HepG2 (cell line): ENCODE measurements around the gene PPP1R9B. TPM values are rescaled to one million over a fixed set of nuclear protein-coding genes. Genes with fewer than 3 reads are reported as not detected.

Experiments used
- CBX1 ChIP-seq: IDR thresholded peaks from one replicate; pipeline ENCODE4 v1.6.1; 2016; ENCODE audit warnings: antibody characterized with exemption, low read depth
- FOXK2 ChIP-seq: fragments of 450-650 bp; IDR thresholded peaks from 2 replicates; pipeline ENCODE4 v1.6.1; 2016
- PHF8 ChIP-seq: sonication (generic); formaldehyde crosslinking; IDR thresholded peaks from 2 replicates; pipeline ENCODE4 v1.5.0; 2020; ENCODE audit warnings: missing genetic modification reagents
- PITX1 ChIP-seq: sonication (generic); formaldehyde crosslinking; IDR thresholded peaks from 2 replicates; pipeline ENCODE4 v1.5.1; 2020; ENCODE audit warnings: mild to moderate bottlenecking, missing genetic modification reagents
- SP5 ChIP-seq: IDR thresholded peaks from 2 replicates; pipeline ENCODE4 v1.6.1; 2016; ENCODE audit warnings: low read depth, borderline replicate concordance
- ZBTB2 ChIP-seq: sonication (generic); formaldehyde crosslinking; IDR thresholded peaks from 2 replicates; pipeline ENCODE4 v1.8.0; 2022; ENCODE audit warnings: low read depth, missing genetic modification reagents
- ZBTB42 ChIP-seq: sonication (generic); formaldehyde crosslinking; IDR thresholded peaks from 2 replicates; pipeline ENCODE4 v1.5.0; 2020; ENCODE audit warnings: mild to moderate bottlenecking, missing genetic modification reagents
- ZNF317 ChIP-seq: sonication (generic); formaldehyde crosslinking; IDR thresholded peaks from 2 replicates; pipeline ENCODE4 v1.5.0; 2020; ENCODE audit warnings: mild to moderate bottlenecking, missing genetic modification reagents
- ZNF547 ChIP-seq: sonication (generic); formaldehyde crosslinking; IDR thresholded peaks from 2 replicates; pipeline ENCODE4 v1.5.1; 2020; ENCODE audit warnings: mild to moderate bottlenecking, missing genetic modification reagents
- ZNF550 ChIP-seq: sonication (generic); formaldehyde crosslinking; IDR thresholded peaks from 2 replicates; pipeline ENCODE4 v1.4.0; 2020; ENCODE audit warnings: mild to moderate bottlenecking, missing genetic modification reagents, borderline replicate concordance
- ZNF746 ChIP-seq: sonication (generic); formaldehyde crosslinking; IDR thresholded peaks from 2 replicates; pipeline ENCODE4 v1.8.0; 2022; ENCODE audit warnings: mild to moderate bottlenecking, missing genetic modification reagents
- polyA plus RNA-seq, 8 experiments: library from polyadenylated mRNA; depleted of rRNA in 3 of 8; stranded (reverse) in 7 of 8; unstranded in 1 of 8; fragments of >200 nt; fragmentation: Illumina TruSeq in 4 of 8; extraction: Trizol in 4 of 8; gene quantifications; 2 replicates each; pipeline versions ENCODE4 v1.2.1 to v1.2.3, GENCODE V29; 2011 to 2016; ENCODE audit warnings: low read depth in 4 of 8, missing spikeins in 1 of 8, mixed read lengths in 1 of 8; ENCODE audit not compliant: insufficient read depth in 1 of 8
- total RNA-seq, 5 experiments: library from RNA; depleted of rRNA; stranded (reverse); fragments of >200 nt; fragmentation: Illumina TruSeq; extraction: Trizol; gene quantifications; 2 replicates each; pipeline ENCODE4 v1.2.3, GENCODE V29; 2016; ENCODE audit warnings: low read depth in 1 of 5
- TF ChIP-seq, protein P1 (sequence below): sonication (generic); formaldehyde crosslinking; IDR thresholded peaks from 2 replicates; pipeline ENCODE4 v1.4.0; 2020; ENCODE audit warnings: mild to moderate bottlenecking, missing genetic modification reagents
- TF ChIP-seq, protein P2 (sequence below): sonication (generic); formaldehyde crosslinking; IDR thresholded peaks from 2 replicates; pipeline ENCODE4 v1.8.0; 2022; ENCODE audit warnings: mild to moderate bottlenecking, missing genetic modification reagents; ENCODE audit not compliant: insufficient replicate concordance
- TF ChIP-seq, protein P3 (sequence below): sonication (generic); formaldehyde crosslinking; IDR thresholded peaks from 2 replicates; pipeline ENCODE4 v1.8.1; 2023; ENCODE audit warnings: mild to moderate bottlenecking, missing genetic modification reagents
- TF ChIP-seq, protein P4 (sequence below): sonication (generic); formaldehyde crosslinking; IDR thresholded peaks from 2 replicates; pipeline ENCODE4 v1.4.0; 2020; ENCODE audit warnings: missing genetic modification reagents; ENCODE audit errors: not compliant biosample characterization

PPP1R9B gene
- total and polyA plus RNA-seq, 2 of the 13 experiments (the other 11 are each of a cell fraction or from before 2014, with no cell fraction given), result 9.4 to 15.8 TPM

DNA sequence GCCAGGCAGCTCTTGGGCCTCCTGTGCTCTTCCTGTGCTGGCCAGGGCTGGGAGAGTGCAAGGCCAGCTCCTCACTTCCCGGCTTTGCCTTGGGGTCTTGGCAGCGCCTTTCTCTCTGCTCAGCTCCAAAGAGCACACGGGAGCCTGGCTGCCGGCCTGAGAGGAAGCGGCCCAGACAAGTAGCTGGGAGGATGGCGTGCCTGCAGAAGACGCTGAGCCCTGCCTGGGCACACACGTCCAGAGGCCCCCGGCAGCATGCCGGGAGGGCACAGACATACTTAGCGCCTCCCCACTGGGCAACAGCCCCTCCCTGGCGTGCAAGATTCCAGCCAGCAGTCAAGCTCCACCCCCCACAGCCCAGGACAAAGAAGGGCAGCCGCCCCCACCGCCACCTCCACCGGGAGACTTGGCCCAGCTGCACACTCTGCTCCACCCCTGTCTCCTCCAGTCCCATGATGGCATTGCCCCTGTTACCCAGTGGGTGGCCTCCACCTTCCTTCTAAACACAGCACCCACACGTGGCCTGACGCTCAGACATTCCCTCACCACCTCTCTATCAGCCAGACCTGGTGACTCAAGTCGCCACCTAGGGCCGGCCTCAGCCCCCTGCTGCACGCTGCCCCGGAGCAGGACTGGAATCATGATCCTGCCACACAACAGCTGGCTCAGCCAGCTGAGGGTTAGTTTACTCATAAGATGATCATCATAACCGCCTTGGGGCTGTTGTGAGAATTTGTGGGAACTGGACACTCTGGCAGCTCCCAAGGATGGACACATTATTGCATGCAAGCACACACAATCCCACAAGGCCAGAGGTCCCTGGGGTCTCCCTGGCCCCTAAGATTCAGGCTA, 27.7 kb upstream of the PPP1R9B start (continued):
- TF ChIP-seq, protein P1, sequence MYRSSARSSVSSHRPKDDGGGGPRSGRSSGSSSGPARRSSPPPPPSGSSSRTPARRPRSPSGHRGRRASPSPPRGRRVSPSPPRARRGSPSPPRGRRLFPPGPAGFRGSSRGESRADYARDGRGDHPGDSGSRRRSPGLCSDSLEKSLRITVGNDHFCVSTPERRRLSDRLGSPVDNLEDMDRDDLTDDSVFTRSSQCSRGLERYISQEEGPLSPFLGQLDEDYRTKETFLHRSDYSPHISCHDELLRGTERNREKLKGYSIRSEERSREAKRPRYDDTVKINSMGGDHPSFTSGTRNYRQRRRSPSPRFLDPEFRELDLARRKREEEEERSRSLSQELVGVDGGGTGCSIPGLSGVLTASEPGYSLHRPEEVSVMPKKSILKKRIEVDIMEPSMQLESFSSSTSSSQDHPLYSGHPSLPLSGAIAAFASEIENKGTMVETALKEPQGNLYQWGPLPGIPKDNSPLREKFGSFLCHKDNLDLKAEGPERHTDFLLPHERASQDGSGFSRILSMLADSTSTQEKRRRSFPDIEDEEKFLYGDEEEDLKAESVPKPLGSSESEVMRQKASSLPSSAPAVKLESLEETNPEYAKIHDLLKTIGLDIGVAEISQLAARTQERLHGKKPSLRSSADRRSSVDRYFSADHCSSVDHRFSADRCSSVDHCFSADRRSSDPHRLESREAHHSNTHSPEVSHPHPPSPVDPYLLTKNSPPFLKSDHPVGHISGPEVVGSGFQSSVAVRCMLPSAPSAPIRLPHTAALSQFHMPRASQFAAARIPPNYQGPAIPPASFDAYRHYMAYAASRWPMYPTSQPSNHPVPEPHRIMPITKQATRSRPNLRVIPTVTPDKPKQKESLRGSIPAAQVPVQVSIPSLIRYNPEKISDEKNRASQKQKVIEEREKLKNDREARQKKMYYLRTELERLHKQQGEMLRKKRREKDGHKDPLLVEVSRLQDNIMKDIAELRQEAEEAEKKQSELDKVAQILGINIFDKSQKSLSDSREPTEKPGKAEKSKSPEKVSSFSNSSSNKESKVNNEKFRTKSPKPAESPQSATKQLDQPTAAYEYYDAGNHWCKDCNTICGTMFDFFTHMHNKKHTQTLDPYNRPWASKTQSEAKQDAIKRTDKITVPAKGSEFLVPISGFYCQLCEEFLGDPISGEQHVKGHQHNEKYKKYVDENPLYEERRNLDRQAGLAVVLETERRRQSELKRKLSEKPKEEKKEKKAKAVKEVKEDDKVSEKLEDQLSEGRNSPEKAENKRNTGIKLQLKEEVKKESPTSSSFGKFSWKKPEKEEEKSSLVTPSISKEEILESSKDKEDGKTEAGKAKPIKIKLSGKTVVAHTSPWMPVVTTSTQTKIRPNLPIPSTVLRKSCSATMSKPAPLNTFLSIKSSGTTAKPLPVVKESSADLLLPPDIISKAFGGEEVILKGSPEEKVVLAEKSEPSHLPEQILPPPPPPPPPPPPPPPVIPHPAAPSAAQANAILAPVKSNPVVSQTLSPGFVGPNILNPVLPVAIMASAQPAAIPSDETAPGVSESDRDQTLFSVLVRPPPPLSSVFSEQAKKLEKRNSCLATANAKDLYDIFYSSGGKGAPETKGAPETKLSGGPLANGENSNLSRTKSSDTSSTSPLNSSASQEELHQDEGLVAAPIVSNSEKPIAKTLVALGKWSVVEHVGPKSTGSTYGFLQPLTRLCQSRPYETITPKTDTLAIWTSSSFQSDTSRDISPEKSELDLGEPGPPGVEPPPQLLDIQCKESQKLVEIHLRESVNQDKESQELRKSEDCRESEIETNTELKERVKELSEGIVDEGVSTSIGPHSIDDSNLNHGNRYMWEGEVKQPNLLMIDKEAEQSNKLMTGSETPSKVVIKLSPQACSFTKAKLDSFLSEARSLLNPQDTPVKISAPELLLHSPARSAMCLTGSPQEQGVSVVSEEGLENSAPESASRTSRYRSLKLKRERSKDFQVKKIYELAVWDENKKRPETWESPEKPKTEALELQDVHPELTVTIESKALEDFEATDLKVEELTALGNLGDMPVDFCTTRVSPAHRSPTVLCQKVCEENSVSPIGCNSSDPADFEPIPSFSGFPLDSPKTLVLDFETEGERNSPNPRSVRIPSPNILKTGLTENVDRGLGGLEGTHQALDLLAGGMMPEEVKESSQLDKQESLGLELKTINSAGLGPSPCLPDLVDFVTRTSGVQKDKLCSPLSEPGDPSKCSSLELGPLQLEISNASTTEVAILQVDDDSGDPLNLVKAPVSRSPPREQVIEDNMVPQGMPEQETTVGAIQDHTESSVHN (CRISPR knock-in tag), result 0 out of 2 replicates have a peak, but pooled peaks have one; percentile 22
- TF ChIP-seq PITX1 (peak; percentile 58; the same call in 1 of the 2 replicates), ZBTB2 (CRISPR knock-in tag) (no peak), ZBTB42 (CRISPR knock-in tag) (no peak), ZNF746 (CRISPR knock-in tag) (peak; percentile 48; the same call in 1 of the 2 replicates), ZNF550 (CRISPR knock-in tag) (no peak), FOXK2 (no peak), ZNF547 (CRISPR knock-in tag) (peak; percentile 89; the same call in 1 of the 2 replicates), PHF8 (CRISPR knock-in tag) (peak; percentile 41; the same call in 1 of the 2 replicates), SP5 (CRISPR knock-in tag) (peak; percentile 13; the same call in 1 of the 2 replicates), CBX1 (peak; percentile 30), ZNF317 (no peak)
- TF ChIP-seq, protein P2, sequence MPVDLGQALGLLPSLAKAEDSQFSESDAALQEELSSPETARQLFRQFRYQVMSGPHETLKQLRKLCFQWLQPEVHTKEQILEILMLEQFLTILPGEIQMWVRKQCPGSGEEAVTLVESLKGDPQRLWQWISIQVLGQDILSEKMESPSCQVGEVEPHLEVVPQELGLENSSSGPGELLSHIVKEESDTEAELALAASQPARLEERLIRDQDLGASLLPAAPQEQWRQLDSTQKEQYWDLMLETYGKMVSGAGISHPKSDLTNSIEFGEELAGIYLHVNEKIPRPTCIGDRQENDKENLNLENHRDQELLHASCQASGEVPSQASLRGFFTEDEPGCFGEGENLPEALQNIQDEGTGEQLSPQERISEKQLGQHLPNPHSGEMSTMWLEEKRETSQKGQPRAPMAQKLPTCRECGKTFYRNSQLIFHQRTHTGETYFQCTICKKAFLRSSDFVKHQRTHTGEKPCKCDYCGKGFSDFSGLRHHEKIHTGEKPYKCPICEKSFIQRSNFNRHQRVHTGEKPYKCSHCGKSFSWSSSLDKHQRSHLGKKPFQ (CRISPR knock-in tag), result no peak
- TF ChIP-seq, protein P3, sequence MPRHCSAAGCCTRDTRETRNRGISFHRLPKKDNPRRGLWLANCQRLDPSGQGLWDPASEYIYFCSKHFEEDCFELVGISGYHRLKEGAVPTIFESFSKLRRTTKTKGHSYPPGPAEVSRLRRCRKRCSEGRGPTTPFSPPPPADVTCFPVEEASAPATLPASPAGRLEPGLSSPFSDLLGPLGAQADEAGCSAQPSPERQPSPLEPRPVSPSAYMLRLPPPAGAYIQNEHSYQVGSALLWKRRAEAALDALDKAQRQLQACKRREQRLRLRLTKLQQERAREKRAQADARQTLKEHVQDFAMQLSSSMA (CRISPR knock-in tag), result peak; percentile 54; the same call in 1 of the 2 replicates
- TF ChIP-seq, protein P4, sequence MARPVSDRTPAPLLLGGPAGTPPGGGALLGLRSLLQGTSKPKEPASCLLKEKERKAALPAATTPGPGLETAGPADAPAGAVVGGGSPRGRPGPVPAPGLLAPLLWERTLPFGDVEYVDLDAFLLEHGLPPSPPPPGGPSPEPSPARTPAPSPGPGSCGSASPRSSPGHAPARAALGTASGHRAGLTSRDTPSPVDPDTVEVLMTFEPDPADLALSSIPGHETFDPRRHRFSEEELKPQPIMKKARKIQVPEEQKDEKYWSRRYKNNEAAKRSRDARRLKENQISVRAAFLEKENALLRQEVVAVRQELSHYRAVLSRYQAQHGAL (CRISPR knock-in tag), result no peak
